H9 (cell line): ENCODE measurements around the gene SGO2. TPM values are rescaled to one million over a fixed set of nuclear protein-coding genes. Genes with fewer than 3 reads are reported as not detected.

ENCODE experiments used
- DNase-seq: peaks from one replicate; pipeline ENCODE4 v3.0.0-alpha.2; 2017
- H2AFZ ChIP-seq: one replicate; pipeline ENCODE4 v1.6.1; 2013; ENCODE audit warnings: mild to moderate bottlenecking, low read length, control low read depth, moderate library complexity
- H2AK5ac ChIP-seq: 2 replicates; pipeline ENCODE4 v1.6.1; 2013; ENCODE audit warnings: low read length, control low read depth, mixed read lengths; ENCODE audit not compliant: insufficient read length
- H2BK120ac ChIP-seq: one replicate; pipeline ENCODE4 v1.6.1; 2013; ENCODE audit warnings: low read depth, mild to moderate bottlenecking, low read length, control low read depth, inconsistent platforms; ENCODE audit not compliant: poor library complexity, severe bottlenecking
- H2BK12ac ChIP-seq: 2 replicates; pipeline ENCODE4 v1.6.1; 2013; ENCODE audit warnings: low read length, control low read depth, mixed read lengths, low read depth; ENCODE audit not compliant: insufficient read length
- H2BK15ac ChIP-seq: 2 replicates; pipeline ENCODE4 v1.6.1; 2013; ENCODE audit warnings: low read depth, low read length, control low read depth
- H2BK20ac ChIP-seq: one replicate; pipeline ENCODE4 v1.6.1; 2013; ENCODE audit warnings: low read depth, mild to moderate bottlenecking, low read length, control low read depth, inconsistent platforms; ENCODE audit not compliant: poor library complexity, severe bottlenecking
- H2BK5ac ChIP-seq: 2 replicates; pipeline ENCODE4 v1.6.1; 2013; ENCODE audit warnings: low read length, control low read depth, mixed read lengths; ENCODE audit not compliant: insufficient read length
- H3K14ac ChIP-seq: 2 replicates; pipeline ENCODE4 v1.6.1; 2013; ENCODE audit warnings: low read length, control low read depth; ENCODE audit not compliant: insufficient read depth
- H3K18ac ChIP-seq: 2 replicates; pipeline ENCODE4 v1.6.1; 2013; ENCODE audit warnings: low read depth, mild to moderate bottlenecking, mixed read lengths, low read length, control low read depth; ENCODE audit not compliant: insufficient read length
- H3K23ac ChIP-seq: 2 replicates; pipeline ENCODE4 v1.6.1; 2013; ENCODE audit warnings: low read length, control low read depth, mixed read lengths, low read depth; ENCODE audit not compliant: insufficient read length
- H3K23me2 ChIP-seq: 2 replicates; pipeline ENCODE4 v1.6.1; 2013; ENCODE audit warnings: low read depth, mild to moderate bottlenecking, mixed read lengths, low read length, control low read depth; ENCODE audit not compliant: insufficient read length, poor library complexity, severe bottlenecking
- H3K27ac ChIP-seq: 2 replicates; pipeline ENCODE4 v1.5.1; 2013; ENCODE audit warnings: low read length, control low read depth, mixed read lengths, low read depth; ENCODE audit not compliant: insufficient read length
- H3K27me3 ChIP-seq: 2 replicates; pipeline ENCODE4 v1.6.1; 2013; ENCODE audit warnings: low read length, control low read depth, inconsistent platforms; ENCODE audit not compliant: insufficient read depth
- H3K4ac ChIP-seq: 2 replicates; pipeline ENCODE4 v1.6.1; 2013; ENCODE audit warnings: low read depth, mild to moderate bottlenecking, control low read depth, inconsistent platforms, low read length, moderate library complexity
- H3K4me1 ChIP-seq: 2 replicates; pipeline ENCODE4 v1.6.1; 2013; ENCODE audit warnings: low read length, control low read depth, inconsistent platforms; ENCODE audit not compliant: insufficient read depth
- H3K4me2 ChIP-seq: 2 replicates; pipeline ENCODE4 v1.6.1; 2013; ENCODE audit warnings: low read length, control low read depth, mixed read lengths; ENCODE audit not compliant: insufficient read length, insufficient read depth
- H3K56ac ChIP-seq: 2 replicates; pipeline ENCODE4 v1.6.1; 2013; ENCODE audit warnings: low read depth, mild to moderate bottlenecking, mixed read lengths, low read length, control low read depth; ENCODE audit not compliant: insufficient read length
- H3K79me1 ChIP-seq: 2 replicates; pipeline ENCODE4 v1.6.1; 2013; ENCODE audit warnings: low read depth, mild to moderate bottlenecking, moderate library complexity, low read length, control low read depth, inconsistent platforms; ENCODE audit not compliant: insufficient read depth, poor library complexity, severe bottlenecking
- H3K79me2 ChIP-seq: 2 replicates; pipeline ENCODE4 v1.6.1; 2013; ENCODE audit warnings: low read length, control low read depth, inconsistent platforms; ENCODE audit not compliant: insufficient read depth
- H3K9ac ChIP-seq: 2 replicates; pipeline ENCODE4 v1.6.1; 2013; ENCODE audit warnings: low read length, control low read depth, mixed read lengths; ENCODE audit not compliant: insufficient read length; ENCODE audit errors: extremely low read depth
- H3K9me3 ChIP-seq: one replicate; pipeline ENCODE4 v1.6.1; 2013; ENCODE audit warnings: low read depth, low read length, inconsistent platforms; ENCODE audit not compliant: control insufficient read depth
- H3T11ph ChIP-seq: one replicate; pipeline ENCODE4 v1.6.1; 2013; ENCODE audit warnings: mild to moderate bottlenecking, low read length, control low read depth, inconsistent platforms
- H4K20me1 ChIP-seq: one replicate; pipeline ENCODE4 v1.6.1; 2013; ENCODE audit not compliant: control insufficient read depth, insufficient read length, insufficient read depth
- H4K5ac ChIP-seq: 2 replicates; pipeline ENCODE4 v1.6.1; 2013; ENCODE audit warnings: low read depth, mild to moderate bottlenecking, mixed read lengths, low read length, control low read depth; ENCODE audit not compliant: insufficient read length
- H4K8ac ChIP-seq: replicated peaks from 2 replicates; pipeline ENCODE4 v1.6.1; 2013; ENCODE audit warnings: low read length, control low read depth, mixed read lengths, low read depth; ENCODE audit not compliant: insufficient read length
- H4K91ac ChIP-seq: 2 replicates; pipeline ENCODE4 v1.6.1; 2013; ENCODE audit warnings: low read depth, mild to moderate bottlenecking, moderate library complexity, mixed read lengths, low read length, control low read depth; ENCODE audit not compliant: insufficient read length
- H3K27ac Mint-ChIP-seq, 3 experiments: 2 replicates in 2 of 3; 3 replicates in 1 of 3; pipeline ENCODE4 v1.8.0; 2020 to 2021; ENCODE audit warnings: mixed read lengths in 3 of 3, mild to moderate bottlenecking in 1 of 3, moderate library complexity in 1 of 3
- H3K27me3 Mint-ChIP-seq: 2 replicates; pipeline ENCODE4 v1.8.0; 2021; ENCODE audit warnings: low read depth, mild to moderate bottlenecking, moderate library complexity, mixed read lengths
- H3K36me3 Mint-ChIP-seq, 3 experiments: 2 replicates in 2 of 3; 3 replicates in 1 of 3; pipeline ENCODE4 v1.8.0; 2020 to 2021; ENCODE audit warnings: low read depth in 3 of 3, mixed read lengths in 3 of 3; ENCODE audit not compliant: insufficient read depth in 1 of 3
- H3K4me1 Mint-ChIP-seq, 2 experiments: 2 replicates each; pipeline ENCODE4 v1.8.0; 2020; ENCODE audit warnings: mixed read lengths in 2 of 2
- H3K4me3 Mint-ChIP-seq, 2 experiments: 2 replicates in 1 of 2; 3 replicates in 1 of 2; pipeline ENCODE4 v1.8.0; 2020 to 2021; ENCODE audit warnings: mild to moderate bottlenecking in 2 of 2, mixed read lengths in 2 of 2, moderate library complexity in 1 of 2
- H3K9me3 Mint-ChIP-seq, 2 experiments: 2 replicates in 1 of 2; 3 replicates in 1 of 2; pipeline ENCODE4 v1.8.0; 2020; ENCODE audit warnings: mild to moderate bottlenecking in 2 of 2, mixed read lengths in 2 of 2, moderate library complexity in 1 of 2
- WGBS: extraction: QIAGEN DNeasy Blood & Tissue Kit; methylation state at CpG from one replicate; pipeline ENCODE4 v1.1.7; 2013; ENCODE audit warnings: missing lambda C conversion rate, low lambda C conversion rate, mixed read lengths; ENCODE audit not compliant: insufficient read length; ENCODE audit errors: extremely low coverage; 5-methylcytosine and 5-hydroxymethylcytosine counted together
- total RNA-seq: library from RNA; stranded (reverse); gene quantifications from 2 replicates; pipeline ENCODE4 v1.2.1, GENCODE V29; 2021
- TF ChIP-seq, protein P1 (sequence below): fragments of 200-600 bp; sonication (generic); conservative IDR thresholded peaks from 3 replicates; pipeline ENCODE4 v1.8.0; 2021; ENCODE audit warnings: antibody characterized with exemption, mild to moderate bottlenecking

SGO2 gene
- total RNA-seq, 1 experiment from 2014 or later, result 25.6 TPM

- H2BK120ac ChIP-seq, result no peak overlapping the region
- no peak overlapping the region for H4K5ac ChIP-seq
- no CpG with 5 or more reads among the region's 5 CpGs for WGBS
- no peaks in the 10 kb centered on the region for H3K79me1 ChIP-seq
- DNase-seq, result no peak
- H2BK12ac ChIP-seq, result no peak overlapping the region
- no peak overlapping the region for H4K91ac ChIP-seq
- no peak overlapping the region for H3K56ac ChIP-seq
- H4K8ac ChIP-seq, result no peak overlapping the region
- H2BK20ac ChIP-seq, result no peak overlapping the region
- H3K9me3 ChIP-seq, result no peaks in the 10 kb centered on the region
- Mint-ChIP-seq H3K4me1 (peaks cover 0 to 3% of the 10 kb centered on the region in 2 experiments; a peak in 1 of 4 replicates), H3K9me3 (no peaks in the 10 kb centered on the region), H3K27me3 (peaks cover 23% of the 10 kb centered on the region), H3K4me3 (no peak overlapping the region), H3K27ac (no peak overlapping the region), H3K36me3 (no peaks in the 10 kb centered on the region)
- no peaks in the 10 kb centered on the region for H3K79me2 ChIP-seq
- H4K20me1 ChIP-seq, result no peaks in the 10 kb centered on the region
- H3K23ac ChIP-seq, result no peak overlapping the region
- H3K14ac ChIP-seq, result no peak overlapping the region
- no peak overlapping the region for H2AK5ac ChIP-seq
- no peak overlapping the region for H3K18ac ChIP-seq
- peaks cover 5% of the 10 kb centered on the region for H3K23me2 ChIP-seq
- H3T11ph ChIP-seq, result no peak overlapping the region
- H3K27ac ChIP-seq, result no peak overlapping the region
- H2AFZ ChIP-seq, result no peak overlapping the region
- no peaks in the 10 kb centered on the region for H3K4me1 ChIP-seq
- no peaks in the 10 kb centered on the region; the same call in 1 of the 2 replicates for H3K27me3 ChIP-seq
- no peak overlapping the region for H3K4me2 ChIP-seq
- H3K9ac ChIP-seq, result no peak overlapping the region
- TF ChIP-seq, protein P1, sequence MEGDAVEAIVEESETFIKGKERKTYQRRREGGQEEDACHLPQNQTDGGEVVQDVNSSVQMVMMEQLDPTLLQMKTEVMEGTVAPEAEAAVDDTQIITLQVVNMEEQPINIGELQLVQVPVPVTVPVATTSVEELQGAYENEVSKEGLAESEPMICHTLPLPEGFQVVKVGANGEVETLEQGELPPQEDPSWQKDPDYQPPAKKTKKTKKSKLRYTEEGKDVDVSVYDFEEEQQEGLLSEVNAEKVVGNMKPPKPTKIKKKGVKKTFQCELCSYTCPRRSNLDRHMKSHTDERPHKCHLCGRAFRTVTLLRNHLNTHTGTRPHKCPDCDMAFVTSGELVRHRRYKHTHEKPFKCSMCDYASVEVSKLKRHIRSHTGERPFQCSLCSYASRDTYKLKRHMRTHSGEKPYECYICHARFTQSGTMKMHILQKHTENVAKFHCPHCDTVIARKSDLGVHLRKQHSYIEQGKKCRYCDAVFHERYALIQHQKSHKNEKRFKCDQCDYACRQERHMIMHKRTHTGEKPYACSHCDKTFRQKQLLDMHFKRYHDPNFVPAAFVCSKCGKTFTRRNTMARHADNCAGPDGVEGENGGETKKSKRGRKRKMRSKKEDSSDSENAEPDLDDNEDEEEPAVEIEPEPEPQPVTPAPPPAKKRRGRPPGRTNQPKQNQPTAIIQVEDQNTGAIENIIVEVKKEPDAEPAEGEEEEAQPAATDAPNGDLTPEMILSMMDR, result no peak
- no peak overlapping the region for H3K4ac ChIP-seq
- H2BK15ac ChIP-seq, result no peak overlapping the region
- H2BK5ac ChIP-seq, result no peak overlapping the region
Measured at GRCh38 chr2:200591308-200591707, 65.3 kb downstream of the SGO2 start.
